BLaER1 (cell line): ENCODE data around the gene SHD.
"Not testable (repeated sequence)": the region's sequence is repeated elsewhere in the genome, so short reads cannot be mapped to it uniquely, and the experiment has no call there.

ENCODE experiments used
- H3K27ac ChIP-seq: shearing (Covaris generic); formaldehyde crosslinking; 2 replicates; pipeline ENCODE4 v1.8.1; 2022
- H3K27me3 ChIP-seq: shearing (Covaris generic); formaldehyde crosslinking; 2 replicates; pipeline ENCODE4 v1.8.1; 2022
- H3K36me3 ChIP-seq: shearing (Covaris generic); formaldehyde crosslinking; 2 replicates; pipeline ENCODE4 v1.8.1; 2022
- H3K4me1 ChIP-seq: shearing (Covaris generic); formaldehyde crosslinking; 2 replicates; pipeline ENCODE4 v1.8.1; 2022
- H3K4me2 ChIP-seq: shearing (Covaris generic); formaldehyde crosslinking; 2 replicates; pipeline ENCODE4 v1.8.1; 2022
- H3K4me3 ChIP-seq: shearing (Covaris generic); formaldehyde crosslinking; 2 replicates; pipeline ENCODE4 v1.8.1; 2022
- H3K9ac ChIP-seq: shearing (Covaris generic); formaldehyde crosslinking; 2 replicates; pipeline ENCODE4 v1.8.1; 2022
- H3K9me3 ChIP-seq: shearing (Covaris generic); formaldehyde crosslinking; 2 replicates; pipeline ENCODE4 v1.8.1; 2022
- H4K20me1 ChIP-seq: shearing (Covaris generic); formaldehyde crosslinking; 2 replicates; pipeline ENCODE4 v1.8.1; 2022
- Cebpa-rat ChIP-seq: shearing (Covaris generic); IDR thresholded peaks from 2 replicates; pipeline ENCODE4 v1.8.1; 2022

SHD gene

GRCh38 chr19:4278419-4279266 is at the start of gene SHD:
Gene SHD, plus strand, starts transcription at chr19:4279266. Its CDS starts 798 bp downstream, at chr19:4280064.
- H4K20me1 ChIP-seq, result peaks cover 9% of the 10 kb centered on the region; the same call in 1 of the 2 replicates
- H3K27ac ChIP-seq, result no peak within 1 kb of the TSS
- H3K4me1 ChIP-seq, result peaks cover 29% of the 10 kb centered on the region
- no peak for TF ChIP-seq Cebpa-rat
- H3K4me3 ChIP-seq, result peak within 1 kb of the TSS; percentile 62
- no peaks in the 10 kb centered on the region for H3K9me3 ChIP-seq
- H3K27me3 ChIP-seq, result peaks cover 64% of the 10 kb centered on the region
- H3K4me2 ChIP-seq, result peak within 1 kb of the TSS; percentile 87
- no peaks in the 10 kb centered on the region for H3K36me3 ChIP-seq
- H3K9ac ChIP-seq, result no peak within 1 kb of the TSS

GRCh38 chr19:4230237-4230636 is 48.8 kb upstream of the SHD start:
- H4K20me1 ChIP-seq, H3K4me3 ChIP-seq, H3K27ac ChIP-seq, H3K9me3 ChIP-seq, H3K27me3 ChIP-seq, H3K36me3 ChIP-seq, H3K4me2 ChIP-seq, H3K9ac ChIP-seq: not testable (repeated sequence)
- peaks cover 13% of the 10 kb centered on the region for H3K4me1 ChIP-seq

GRCh38 chr19:4231521-4231920 is 47.5 kb upstream of the SHD start:
- H4K20me1 ChIP-seq, H3K4me2 ChIP-seq, H3K9ac ChIP-seq, H3K4me3 ChIP-seq, H3K36me3 ChIP-seq, H3K9me3 ChIP-seq, H3K27ac ChIP-seq, H3K27me3 ChIP-seq: not testable (repeated sequence)
- peaks cover 13% of the 10 kb centered on the region for H3K4me1 ChIP-seq

- not testable (repeated sequence) for H3K27ac ChIP-seq, H3K9me3 ChIP-seq, H3K4me2 ChIP-seq, H3K4me3 ChIP-seq, H4K20me1 ChIP-seq, H3K9ac ChIP-seq, H3K27me3 ChIP-seq, H3K36me3 ChIP-seq
- peaks cover 13% of the 10 kb centered on the region for H3K4me1 ChIP-seq
These were observed 46.9 kb upstream of the SHD start for GRCh38 chr19:4232139-4232538.

- Histone ChIP-seq H4K20me1 (no peaks in the 10 kb centered on the region), H3K27ac (no peak overlapping the region), H3K4me3 (no peak overlapping the region), H3K27me3 (no peaks in the 10 kb centered on the region), H3K4me1 (peaks cover 13% of the 10 kb centered on the region), H3K4me2 (no peak overlapping the region), H3K9ac (no peak overlapping the region), H3K9me3 (no peaks in the 10 kb centered on the region), H3K36me3 (no peaks in the 10 kb centered on the region)
- TF ChIP-seq Cebpa-rat, result no peak
These were observed 46.3 kb upstream of the SHD start for GRCh38 chr19:4232614-4233281.

GRCh38 chr19:4233282-4233853 is 45.7 kb upstream of the SHD start:
- Histone ChIP-seq H3K4me1 (peaks cover 13% of the 10 kb centered on the region), H3K9me3 (no peaks in the 10 kb centered on the region), H3K4me3 (no peak overlapping the region), H4K20me1 (no peaks in the 10 kb centered on the region), H3K4me2 (no peak overlapping the region), H3K36me3 (no peaks in the 10 kb centered on the region), H3K27me3 (no peaks in the 10 kb centered on the region), H3K27ac (no peak overlapping the region), H3K9ac (no peak overlapping the region)
- TF ChIP-seq Cebpa-rat, result no peak

GRCh38 chr19:4234142-4234861 is 44.8 kb upstream of the SHD start:
- TF ChIP-seq Cebpa-rat, result no peak
- Histone ChIP-seq H3K36me3 (no peaks in the 10 kb centered on the region), H4K20me1 (no peaks in the 10 kb centered on the region), H3K27me3 (no peaks in the 10 kb centered on the region), H3K27ac (no peak overlapping the region), H3K4me2 (no peak overlapping the region), H3K4me1 (peaks cover 4% of the 10 kb centered on the region), H3K4me3 (no peak overlapping the region), H3K9ac (no peak overlapping the region), H3K9me3 (no peaks in the 10 kb centered on the region)

GRCh38 chr19:4234862-4235201 is 44.2 kb upstream of the SHD start:
- no peak overlapping the region for H3K4me3 ChIP-seq

GRCh38 chr19:4237510-4237909 is 41.6 kb upstream of the SHD start:
- H4K20me1 ChIP-seq, H3K9ac ChIP-seq, H3K36me3 ChIP-seq, H3K4me2 ChIP-seq, H3K4me1 ChIP-seq, H3K27ac ChIP-seq, H3K4me3 ChIP-seq, H3K27me3 ChIP-seq: not testable (repeated sequence)
- 0 out of 2 replicates have a peak, but pooled peaks cover 12% of the 10 kb centered on the region for H3K9me3 ChIP-seq

More at GRCh38 chr19:4234862-4235201, 44.2 kb upstream of the SHD start:
- H3K4me1 ChIP-seq, result no peaks in the 10 kb centered on the region
- no peak overlapping the region for H3K4me2 ChIP-seq
- no peaks in the 10 kb centered on the region for H3K9me3 ChIP-seq
- no peaks in the 10 kb centered on the region for H3K36me3 ChIP-seq
- no peak overlapping the region for H3K27ac ChIP-seq
- H3K27me3 ChIP-seq, result no peaks in the 10 kb centered on the region
- no peaks in the 10 kb centered on the region for H4K20me1 ChIP-seq
- no peak for TF ChIP-seq Cebpa-rat
- H3K9ac ChIP-seq, result no peak overlapping the region

GRCh38 chr19:4238831-4239230 is 40.2 kb upstream of the SHD start:
- H4K20me1 ChIP-seq, result no peaks in the 10 kb centered on the region
- H3K4me2 ChIP-seq, result no peak overlapping the region
- H3K9ac ChIP-seq, result no peak overlapping the region
- H3K4me3 ChIP-seq, result no peak overlapping the region
- 0 out of 2 replicates have a peak, but pooled peaks cover 12% of the 10 kb centered on the region for H3K9me3 ChIP-seq
- peaks cover 13% of the 10 kb centered on the region for H3K4me1 ChIP-seq
- no peaks in the 10 kb centered on the region for H3K36me3 ChIP-seq
- no peaks in the 10 kb centered on the region for H3K27me3 ChIP-seq
- no peak overlapping the region for H3K27ac ChIP-seq
- no peak for TF ChIP-seq Cebpa-rat
